ENCODE results near the gene SLU7.

GRCh38 chr5:160367885-160368284 is 51.0 kb downstream of the SLU7 start:
- TF ChIP-seq, protein P1, sequence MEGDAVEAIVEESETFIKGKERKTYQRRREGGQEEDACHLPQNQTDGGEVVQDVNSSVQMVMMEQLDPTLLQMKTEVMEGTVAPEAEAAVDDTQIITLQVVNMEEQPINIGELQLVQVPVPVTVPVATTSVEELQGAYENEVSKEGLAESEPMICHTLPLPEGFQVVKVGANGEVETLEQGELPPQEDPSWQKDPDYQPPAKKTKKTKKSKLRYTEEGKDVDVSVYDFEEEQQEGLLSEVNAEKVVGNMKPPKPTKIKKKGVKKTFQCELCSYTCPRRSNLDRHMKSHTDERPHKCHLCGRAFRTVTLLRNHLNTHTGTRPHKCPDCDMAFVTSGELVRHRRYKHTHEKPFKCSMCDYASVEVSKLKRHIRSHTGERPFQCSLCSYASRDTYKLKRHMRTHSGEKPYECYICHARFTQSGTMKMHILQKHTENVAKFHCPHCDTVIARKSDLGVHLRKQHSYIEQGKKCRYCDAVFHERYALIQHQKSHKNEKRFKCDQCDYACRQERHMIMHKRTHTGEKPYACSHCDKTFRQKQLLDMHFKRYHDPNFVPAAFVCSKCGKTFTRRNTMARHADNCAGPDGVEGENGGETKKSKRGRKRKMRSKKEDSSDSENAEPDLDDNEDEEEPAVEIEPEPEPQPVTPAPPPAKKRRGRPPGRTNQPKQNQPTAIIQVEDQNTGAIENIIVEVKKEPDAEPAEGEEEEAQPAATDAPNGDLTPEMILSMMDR (conservative IDR thresholded peaks at IDR 0.05 in 1 of 2, IDR thresholded peaks at IDR 0.05 in 1 of 2; ENCODE audit: extremely low read depth in 1 of 2, insufficient read depth in 1 of 2, low read depth in 1 of 2, low read length in 2 of 2) = no peak
- TF ChIP-seq EZH2 (IDR thresholded peaks at IDR 0.05; ENCODE audit: borderline replicate concordance, low read length) = no peak
